Smooth muscle cell (in vitro differentiated cells): ENCODE measurements around the gene SH3PXD2A. TPM values are rescaled to one million over a fixed set of nuclear protein-coding genes. Genes with fewer than 3 reads are reported as not detected.

ENCODE experiments used
- DNase-seq: peaks from one replicate; lab custom pipeline; 2025; ENCODE audit not compliant: unreplicated experiment; lab: John Stamatoyannopoulos, UW
- H2AFZ ChIP-seq: fragments of 200-600 bp; sonication (generic); 2 replicates; pipeline ENCODE4 v1.6.0; 2016; ENCODE audit warnings: antibody characterized with exemption, low read depth, mild to moderate bottlenecking
- H3F3A ChIP-seq: fragments of 200-600 bp; sonication (generic); 2 replicates; pipeline ENCODE4 v1.6.0; 2017; ENCODE audit warnings: antibody characterized with exemption, low read depth
- H3K27ac ChIP-seq: fragments of 200-600 bp; sonication (generic); 2 replicates; pipeline ENCODE4 v1.5.1; 2016; ENCODE audit warnings: low read depth, mild to moderate bottlenecking
- H3K27me3 ChIP-seq: fragments of 200-600 bp; sonication (generic); 2 replicates; pipeline ENCODE4 v1.6.1; 2016; ENCODE audit warnings: low read depth, mild to moderate bottlenecking
- H3K36me3 ChIP-seq: fragments of 200-600 bp; sonication (generic); 2 replicates; pipeline ENCODE4 v1.5.1; 2016; ENCODE audit warnings: low read depth
- H3K4me1 ChIP-seq: fragments of 200-600 bp; sonication (generic); 2 replicates; pipeline ENCODE4 v1.5.1; 2016; ENCODE audit warnings: low read depth
- H3K4me2 ChIP-seq: fragments of 200-600 bp; sonication (generic); 2 replicates; pipeline ENCODE4 v1.6.0; 2016; ENCODE audit warnings: mild to moderate bottlenecking
- H3K4me3 ChIP-seq: fragments of 200-600 bp; sonication (generic); 2 replicates; pipeline ENCODE4 v1.5.1; 2016; ENCODE audit warnings: mild to moderate bottlenecking
- H3K79me2 ChIP-seq: fragments of 200-600 bp; sonication (generic); 2 replicates; pipeline ENCODE4 v1.6.0; 2016; ENCODE audit warnings: low read depth, mild to moderate bottlenecking
- H3K9ac ChIP-seq: fragments of 200-600 bp; sonication (generic); 2 replicates; pipeline ENCODE4 v1.6.0; 2016; ENCODE audit warnings: low read depth
- H3K9me3 ChIP-seq: fragments of 200-600 bp; sonication (generic); replicated peaks from 2 replicates; pipeline ENCODE4 v1.5.1; 2016; ENCODE audit warnings: low read depth
- H4K20me1 ChIP-seq: fragments of 200-600 bp; sonication (generic); 2 replicates; pipeline ENCODE4 v1.6.0; 2016; ENCODE audit warnings: low read depth
- WGBS: methylation state at CpG from one replicate; pipeline ENCODE4 v1.1.7; 2016; ENCODE audit warnings: low lambda C conversion rate; 5-methylcytosine and 5-hydroxymethylcytosine counted together
- polyA plus RNA-seq: library from polyadenylated mRNA; unstranded; fragments of >200 nt; fragmentation: Nextera tagmentation; extraction: Ambion mirVana; gene quantifications from 2 replicates; pipeline ENCODE4 v1.2.1, GENCODE V29; 2016
- total RNA-seq: library from RNA; depleted of rRNA; stranded (reverse); fragments of >200 nt; gene quantifications from 2 replicates; pipeline ENCODE4 v1.2.3, GENCODE V29; 2014
- TF ChIP-seq, protein P1 (sequence below): fragments of 200-600 bp; sonication (generic); IDR thresholded peaks from 2 replicates; pipeline ENCODE4 v1.5.1; 2017; ENCODE audit warnings: borderline replicate concordance, mild to moderate bottlenecking, antibody characterized with exemption; ENCODE audit not compliant: insufficient read depth, poor library complexity, severe bottlenecking

Gene SH3PXD2A
- total and polyA plus RNA-seq, 2 experiments from 2014 or later: 30.1 to 37.9 TPM

DNA sequence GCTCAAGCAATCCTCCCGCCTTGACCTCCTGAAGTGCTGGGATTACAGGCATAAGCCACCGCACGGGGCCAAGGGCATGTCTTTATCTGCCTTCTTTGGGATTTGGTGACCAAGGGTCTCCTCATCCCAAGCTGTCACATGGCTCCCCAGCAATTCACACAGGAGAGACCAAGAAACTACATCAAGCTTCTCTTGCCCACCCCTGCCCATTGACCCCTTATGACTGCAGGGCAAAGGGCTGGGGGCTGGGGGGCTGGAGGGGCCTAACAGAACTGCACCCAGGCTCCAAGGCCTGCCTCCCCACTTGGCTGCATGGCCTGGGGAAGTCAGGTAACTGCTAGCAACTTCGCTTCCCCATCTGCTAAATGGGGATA, 137.1 kb downstream of the SH3PXD2A start:
- no peak overlapping the region for H3K4me2 ChIP-seq
- no peaks in the 10 kb centered on the region for H3K9me3 ChIP-seq
- H3K4me1 ChIP-seq: peaks cover 10% of the 10 kb centered on the region
- no peaks in the 10 kb centered on the region for H3K27me3 ChIP-seq
- TF ChIP-seq, protein P1, sequence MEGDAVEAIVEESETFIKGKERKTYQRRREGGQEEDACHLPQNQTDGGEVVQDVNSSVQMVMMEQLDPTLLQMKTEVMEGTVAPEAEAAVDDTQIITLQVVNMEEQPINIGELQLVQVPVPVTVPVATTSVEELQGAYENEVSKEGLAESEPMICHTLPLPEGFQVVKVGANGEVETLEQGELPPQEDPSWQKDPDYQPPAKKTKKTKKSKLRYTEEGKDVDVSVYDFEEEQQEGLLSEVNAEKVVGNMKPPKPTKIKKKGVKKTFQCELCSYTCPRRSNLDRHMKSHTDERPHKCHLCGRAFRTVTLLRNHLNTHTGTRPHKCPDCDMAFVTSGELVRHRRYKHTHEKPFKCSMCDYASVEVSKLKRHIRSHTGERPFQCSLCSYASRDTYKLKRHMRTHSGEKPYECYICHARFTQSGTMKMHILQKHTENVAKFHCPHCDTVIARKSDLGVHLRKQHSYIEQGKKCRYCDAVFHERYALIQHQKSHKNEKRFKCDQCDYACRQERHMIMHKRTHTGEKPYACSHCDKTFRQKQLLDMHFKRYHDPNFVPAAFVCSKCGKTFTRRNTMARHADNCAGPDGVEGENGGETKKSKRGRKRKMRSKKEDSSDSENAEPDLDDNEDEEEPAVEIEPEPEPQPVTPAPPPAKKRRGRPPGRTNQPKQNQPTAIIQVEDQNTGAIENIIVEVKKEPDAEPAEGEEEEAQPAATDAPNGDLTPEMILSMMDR: no peak
- peaks cover 35% of the 10 kb centered on the region for H3F3A ChIP-seq
- H3K4me3 ChIP-seq: no peak overlapping the region
- H3K36me3 ChIP-seq: no peaks in the 10 kb centered on the region
- H3K27ac ChIP-seq: no peak overlapping the region
- WGBS: 87% methylated on average over 4 of the region's 4 CpGs
- H4K20me1 ChIP-seq: no peaks in the 10 kb centered on the region
- no peak overlapping the region for H3K9ac ChIP-seq
- H3K79me2 ChIP-seq: no peaks in the 10 kb centered on the region
- no peak overlapping the region for H2AFZ ChIP-seq
- DNase-seq: no peak

- Histone ChIP-seq H4K20me1 (peaks cover 2% of the 10 kb centered on the region), H3K4me3 (no peak overlapping the region), H3K79me2 (no peaks in the 10 kb centered on the region), H3K4me2 (no peak overlapping the region), H3K36me3 (no peaks in the 10 kb centered on the region), H3K9ac (no peak overlapping the region), H3K4me1 (peaks cover 10% of the 10 kb centered on the region), H2AFZ (no peak overlapping the region), H3K27ac (peak overlapping the region; percentile 95), H3F3A (peaks cover 35% of the 10 kb centered on the region), H3K27me3 (no peaks in the 10 kb centered on the region), H3K9me3 (no peaks in the 10 kb centered on the region)
- TF ChIP-seq, protein P1: no peak
- DNase-seq: no peak
- 62% methylated on average over 11 of the region's 11 CpGs for WGBS
Measured at GRCh38 chr10:103717341-103718246, 137.8 kb downstream of the SH3PXD2A start.

DNA sequence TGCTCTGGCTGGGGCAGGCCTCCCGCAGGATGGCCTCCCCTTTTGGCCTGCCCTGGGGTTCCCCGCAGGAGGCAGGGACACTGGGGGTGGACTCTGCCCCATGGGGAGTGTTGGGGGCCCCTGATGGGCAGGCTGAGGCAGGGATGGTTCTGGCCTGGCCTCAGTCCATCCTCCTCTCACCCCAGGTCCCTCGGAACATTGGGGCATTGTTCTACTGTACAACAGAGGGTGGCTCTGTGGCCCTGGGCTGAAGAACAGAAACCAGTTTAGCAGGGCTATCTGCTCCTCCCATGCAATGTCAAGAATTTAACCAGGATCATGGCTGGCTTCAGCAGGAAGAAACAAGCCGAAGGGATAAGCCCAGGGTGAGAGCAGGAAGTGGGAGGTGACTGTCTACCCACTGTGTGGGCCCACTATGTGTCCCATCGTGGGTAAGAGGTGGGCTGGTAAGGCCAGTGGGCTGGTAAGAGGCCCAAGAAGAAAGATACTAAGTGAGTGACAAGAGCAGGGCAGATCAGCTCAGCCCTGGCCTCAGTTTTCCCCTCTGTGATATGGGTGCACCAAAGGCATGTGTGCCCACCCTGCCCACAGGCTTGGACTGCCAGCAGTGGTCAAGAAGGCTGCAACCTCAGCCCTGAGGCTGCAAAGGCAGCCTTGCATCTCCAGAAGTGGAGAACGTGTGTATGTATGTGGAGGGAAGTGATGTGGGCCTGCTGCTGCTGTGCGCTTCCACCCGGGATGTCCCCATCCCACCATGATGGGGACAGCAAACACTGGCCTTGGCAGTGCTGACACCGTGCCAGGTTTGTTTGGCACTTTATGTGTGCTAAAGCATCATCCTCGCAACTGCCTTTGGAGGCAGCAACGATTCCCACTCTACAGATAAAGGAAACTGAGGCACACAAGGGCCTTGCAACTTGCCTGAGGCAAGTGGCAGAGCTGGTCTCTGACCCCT, 138.9 kb downstream of the SH3PXD2A start:
- Histone ChIP-seq H3K9ac (peak overlapping the region; percentile 64), H3K9me3 (no peaks in the 10 kb centered on the region), H3K4me3 (no peak overlapping the region), H4K20me1 (peaks cover 8% of the 10 kb centered on the region), H3F3A (peaks cover 31% of the 10 kb centered on the region), H3K27ac (peak overlapping the region; percentile 95), H3K79me2 (no peaks in the 10 kb centered on the region), H3K4me1 (peaks cover 10% of the 10 kb centered on the region), H3K27me3 (no peaks in the 10 kb centered on the region), H3K4me2 (peak overlapping the region; percentile 10), H3K36me3 (no peaks in the 10 kb centered on the region), H2AFZ (no peak overlapping the region)
- no peak for DNase-seq
- TF ChIP-seq, protein P1: no peak
- WGBS: 66% methylated on average over 11 of the region's 11 CpGs
